ENCODE data around the gene KY.

KY gene

DNA sequence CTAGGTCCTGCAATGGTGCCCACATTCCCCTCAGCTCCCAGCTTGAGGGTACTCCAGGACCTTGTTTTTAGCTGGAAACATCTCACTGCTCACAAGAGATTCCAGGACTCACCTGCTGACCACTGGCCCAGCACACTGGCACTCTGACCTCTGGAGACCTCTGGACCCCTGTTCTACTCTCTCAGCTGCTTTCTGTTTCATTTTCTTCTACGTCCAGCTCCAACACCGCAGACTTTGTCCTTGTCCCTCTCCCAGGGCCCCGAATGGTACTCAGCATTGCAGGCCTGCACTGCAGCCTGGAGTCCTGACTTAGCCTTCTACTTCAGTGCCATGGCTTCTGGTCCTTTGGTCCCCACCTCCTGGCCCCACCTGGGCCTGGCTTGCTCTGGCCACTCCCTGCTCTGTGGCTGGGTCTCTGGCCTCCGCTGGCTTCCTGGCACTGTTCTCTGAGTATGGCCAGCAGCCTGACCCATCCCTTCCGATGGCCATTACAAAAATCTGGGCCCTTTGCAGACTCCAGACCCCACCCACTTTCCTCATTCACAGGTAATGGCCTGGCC lies 27.9 kb downstream of the KY start:
- H3K27ac ChIP-seq: no peak overlapping the region
- TF ChIP-seq CTCF (conservative IDR thresholded peaks at IDR 0.05): no peak

DNA sequence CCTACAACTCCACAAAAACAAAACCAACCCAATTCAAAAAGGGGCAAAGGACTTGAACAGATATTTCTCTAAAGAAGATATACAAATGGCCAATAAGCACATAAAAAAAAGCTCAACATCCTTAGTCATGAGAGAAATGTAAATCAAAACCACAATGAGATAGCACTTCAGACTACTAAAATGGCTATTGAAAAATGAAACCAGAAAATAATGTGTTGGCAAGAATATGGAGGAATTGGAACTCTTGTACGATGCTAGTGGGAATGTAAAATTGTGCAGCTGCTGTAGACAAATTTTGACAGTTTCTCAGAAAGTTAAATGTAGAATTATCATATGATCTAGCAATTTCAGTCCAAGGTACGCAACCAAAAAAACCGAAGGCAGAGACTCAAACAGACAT lies 29.0 kb downstream of the KY start:
- no peak overlapping the region for H3K27ac ChIP-seq
- no peak for TF ChIP-seq CTCF (conservative IDR thresholded peaks at IDR 0.05)

DNA sequence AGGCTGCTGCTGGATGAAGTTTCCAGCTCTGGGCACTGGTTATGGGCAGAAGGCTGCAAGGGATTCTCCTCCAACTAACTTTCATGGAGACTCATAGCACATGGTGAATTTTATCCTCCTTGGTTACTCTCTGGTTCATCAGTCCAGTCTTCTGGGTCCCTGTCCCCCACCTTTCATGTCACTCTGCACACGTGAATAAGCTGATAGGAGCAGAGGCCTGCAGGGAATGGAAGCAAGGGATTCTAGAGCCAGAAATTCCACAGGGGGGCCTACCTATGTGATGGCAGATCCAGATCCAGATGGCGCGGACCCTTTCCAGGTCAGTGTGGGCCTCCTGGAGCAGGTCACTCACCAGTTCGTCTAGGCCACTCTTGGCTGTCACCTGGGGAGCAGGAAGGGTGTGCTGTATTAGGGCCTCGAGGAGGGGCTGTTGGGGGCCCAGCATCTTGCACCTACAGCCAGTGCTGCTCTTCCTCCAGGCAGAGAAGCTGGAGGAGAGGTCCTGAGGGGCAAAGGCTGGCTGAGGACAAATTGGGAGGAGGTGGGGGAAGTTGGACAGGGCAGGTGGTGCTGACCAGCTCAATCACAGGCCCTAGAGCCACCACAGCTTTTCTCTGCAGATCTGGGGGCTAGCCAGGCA lies 30.2 kb downstream of the KY start:
- TF ChIP-seq CTCF (conservative IDR thresholded peaks at IDR 0.05): no peak
- no peak overlapping the region for H3K27ac ChIP-seq

DNA sequence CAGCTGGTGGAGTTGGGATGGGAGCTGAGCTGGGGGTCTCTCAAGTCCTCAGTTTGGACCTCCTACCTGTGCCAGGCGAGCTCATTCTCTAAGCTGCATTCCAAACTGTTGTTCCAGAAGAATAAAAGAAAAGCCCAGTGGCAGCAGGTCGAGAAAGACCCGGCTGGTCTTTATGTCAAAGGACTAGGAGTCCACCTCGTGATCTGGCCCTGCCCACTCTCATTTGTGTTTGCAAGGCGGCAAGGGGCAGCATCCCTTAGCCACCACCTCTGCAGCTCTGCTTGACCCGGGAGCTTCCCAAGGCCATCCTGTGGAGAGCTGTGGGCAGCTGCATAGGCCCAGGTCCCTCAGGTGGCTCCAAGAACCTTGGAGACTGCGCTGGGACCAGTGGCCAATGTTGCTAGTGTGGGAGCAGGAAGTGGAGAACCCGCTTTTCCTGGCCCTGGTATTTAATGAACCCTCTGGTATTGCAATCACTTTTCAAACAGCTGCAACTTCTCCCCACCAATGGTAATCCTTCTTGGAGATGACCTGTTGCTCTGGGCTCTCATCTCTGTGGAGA lies 30.9 kb downstream of the KY start:
- H3K27ac ChIP-seq: no peak overlapping the region
- no peak for TF ChIP-seq CTCF (conservative IDR thresholded peaks at IDR 0.05)

- TF ChIP-seq CTCF (conservative IDR thresholded peaks at IDR 0.05): no peak
- no peak overlapping the region for H3K27ac ChIP-seq
Measured at GRCh38 chr3:134619301-134619615, 31.6 kb downstream of the KY start.

DNA sequence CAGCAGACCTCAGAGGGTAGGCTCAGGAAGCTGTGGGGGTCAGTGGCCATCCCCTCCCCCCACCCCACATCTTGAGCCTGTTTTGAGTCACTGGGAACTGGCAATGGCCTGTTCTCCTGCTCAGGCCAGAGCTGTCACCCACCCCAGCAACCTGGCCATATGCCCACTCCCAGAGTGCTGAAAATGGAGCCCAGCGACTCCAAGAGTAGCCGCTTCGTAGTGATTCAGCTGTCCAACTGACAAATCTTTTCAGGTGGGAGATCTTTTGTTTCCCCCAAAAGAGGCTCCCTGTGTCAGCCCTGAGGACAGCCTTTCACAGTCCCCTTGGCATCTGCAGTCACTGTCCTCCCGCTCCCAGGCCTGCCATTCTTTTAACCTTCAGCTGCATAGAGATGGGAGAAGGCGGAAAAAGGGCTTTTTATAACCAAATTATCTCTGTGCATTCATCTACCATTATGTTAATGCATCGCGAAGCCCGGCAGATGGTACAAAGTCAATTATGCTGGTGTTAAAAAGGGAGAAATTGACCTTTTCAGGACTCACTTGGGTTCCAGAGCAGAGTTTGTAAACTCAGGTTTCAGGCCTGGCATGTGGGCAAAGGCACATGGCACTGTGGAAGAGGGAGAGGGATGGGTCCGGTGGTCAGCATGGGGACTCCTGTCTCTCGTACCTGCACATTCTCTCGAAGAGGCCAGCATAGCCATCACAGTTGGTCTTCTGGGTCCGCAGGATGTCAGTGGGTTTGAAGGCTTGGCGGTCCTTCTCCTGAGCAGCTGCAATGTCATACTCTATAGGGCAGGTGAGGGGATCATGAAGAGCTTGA lies 32.1 kb downstream of the KY start:
- no peak overlapping the region for H3K27ac ChIP-seq
- TF ChIP-seq CTCF (conservative IDR thresholded peaks at IDR 0.05): no peak

Data from VCaP (cell line).